NCI-H187 (cell line): Measurements from ENCODE around the gene PMEL.
"Not testable (repeated sequence)": the region's sequence is repeated elsewhere in the genome, so short reads cannot be mapped to it uniquely, and the experiment has no call there.

Source experiments
- DNase-seq, 2 experiments: peaks; one replicate each; lab custom pipeline; 2025; lab: John Stamatoyannopoulos, UW

The PMEL gene

GRCh38 chr12:55922126-55922525 lies 43.7 kb downstream of the PMEL start:
- no peak for DNase-seq

GRCh38 chr12:55919032-55919431 lies 46.8 kb downstream of the PMEL start:
- DNase-seq: not testable (repeated sequence)

GRCh38 chr12:55915482-55915859 lies 50.4 kb downstream of the PMEL start:
- DNase-seq: no peak

- no peak for DNase-seq
These were observed 52.9 kb downstream of the PMEL start for GRCh38 chr12:55912908-55913307.

- DNase-seq: no peak
These were observed 56.3 kb downstream of the PMEL start for GRCh38 chr12:55909513-55909884.

GRCh38 chr12:55908726-55909512 lies 56.9 kb downstream of the PMEL start:
- no peak for DNase-seq

- DNase-seq: no peak
These were observed 59.8 kb downstream of the PMEL start for GRCh38 chr12:55906056-55906455.
